ENCODE measurements around the gene B3GNT9. TPM values are rescaled to one million over a fixed set of nuclear protein-coding genes. Genes with fewer than 3 reads are reported as not detected.

B3GNT9 gene
- total RNA-seq, 1 experiment from 2014 or later: 4.0 TPM

- POLR2A ChIA-PET (ENCODE audit: unreplicated experiment): interaction anchor here (0.6 kb wide), 1 partner anchor 89 kb away, joined by 5 read pairs; no protein-coding TSS in a partner anchor
- peaks cover 29% of the 10 kb centered on the region; the same call in 1 of the 2 replicates for H3F3A ChIP-seq (ENCODE audit: insufficient read depth, low read depth)
- no peaks in the 10 kb centered on the region for H3K36me3 ChIP-seq (ENCODE audit: low read depth)
- H3K9me2 ChIP-seq (ENCODE audit: insufficient read depth): no peaks in the 10 kb centered on the region
- no peaks in the 10 kb centered on the region for H3K9me3 ChIP-seq (ENCODE audit: insufficient read depth, low read depth)
- peaks cover 9% of the 10 kb centered on the region for H3K79me2 ChIP-seq (ENCODE audit: low read depth)
- H3K4me3 ChIP-seq: no peak overlapping the region
- no TSS peak for BruUV-seq (replicated peaks)
- H2AFZ ChIP-seq: no peak overlapping the region
- peaks cover 9% of the 10 kb centered on the region for H3K4me1 ChIP-seq (replicated peaks; ENCODE audit: insufficient read depth)
- H4K20me1 ChIP-seq (ENCODE audit: insufficient read depth): 0 out of 2 replicates have a peak, but pooled peaks cover 3% of the 10 kb centered on the region
- CTCF ChIA-PET: no interaction called here
- TF ChIP-seq EZH2 (IDR thresholded peaks at IDR 0.05; ENCODE audit: low read depth): no peak
- TF ChIP-seq, protein P1, sequence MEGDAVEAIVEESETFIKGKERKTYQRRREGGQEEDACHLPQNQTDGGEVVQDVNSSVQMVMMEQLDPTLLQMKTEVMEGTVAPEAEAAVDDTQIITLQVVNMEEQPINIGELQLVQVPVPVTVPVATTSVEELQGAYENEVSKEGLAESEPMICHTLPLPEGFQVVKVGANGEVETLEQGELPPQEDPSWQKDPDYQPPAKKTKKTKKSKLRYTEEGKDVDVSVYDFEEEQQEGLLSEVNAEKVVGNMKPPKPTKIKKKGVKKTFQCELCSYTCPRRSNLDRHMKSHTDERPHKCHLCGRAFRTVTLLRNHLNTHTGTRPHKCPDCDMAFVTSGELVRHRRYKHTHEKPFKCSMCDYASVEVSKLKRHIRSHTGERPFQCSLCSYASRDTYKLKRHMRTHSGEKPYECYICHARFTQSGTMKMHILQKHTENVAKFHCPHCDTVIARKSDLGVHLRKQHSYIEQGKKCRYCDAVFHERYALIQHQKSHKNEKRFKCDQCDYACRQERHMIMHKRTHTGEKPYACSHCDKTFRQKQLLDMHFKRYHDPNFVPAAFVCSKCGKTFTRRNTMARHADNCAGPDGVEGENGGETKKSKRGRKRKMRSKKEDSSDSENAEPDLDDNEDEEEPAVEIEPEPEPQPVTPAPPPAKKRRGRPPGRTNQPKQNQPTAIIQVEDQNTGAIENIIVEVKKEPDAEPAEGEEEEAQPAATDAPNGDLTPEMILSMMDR (conservative IDR thresholded peaks at IDR 0.05): no peak
- H3K4me2 ChIP-seq: no peak overlapping the region
- intact Hi-C loops (cut with micrococcal nuclease; ENCODE audit: unreplicated experiment): loop anchor here (5.0 kb wide), 1 partner anchor 45 kb away; no protein-coding TSS in a partner anchor
- DNase-seq: no peak
- H3K27ac ChIP-seq: no peak overlapping the region
- no peaks in the 10 kb centered on the region for H3K27me3 ChIP-seq (ENCODE audit: insufficient read depth, low read depth)
Measured at GRCh38 chr16:67157106-67157748, 6.4 kb upstream of the B3GNT9 start.

- no peaks in the 10 kb centered on the region for H3K36me3 ChIP-seq (ENCODE audit: low read depth)
- H3K4me3 ChIP-seq: no peak overlapping the region
- H3K4me1 ChIP-seq (replicated peaks; ENCODE audit: insufficient read depth): peaks cover 9% of the 10 kb centered on the region
- no peak overlapping the region for H3K4me2 ChIP-seq
- H4K20me1 ChIP-seq (ENCODE audit: insufficient read depth): 0 out of 2 replicates have a peak, but pooled peaks cover 3% of the 10 kb centered on the region
- no peaks in the 10 kb centered on the region for H3K27me3 ChIP-seq (ENCODE audit: insufficient read depth, low read depth)
- intact Hi-C loops (cut with micrococcal nuclease; ENCODE audit: unreplicated experiment): loop anchor here (5.0 kb wide), 1 partner anchor 44 kb away; no protein-coding TSS in a partner anchor
- ChIA-PET CTCF (interaction anchor here (1.3 kb wide), 1 partner anchor 139 kb away, joined by 9 read pairs; no protein-coding TSS in a partner anchor), POLR2A (ENCODE audit: unreplicated experiment) (no interaction called here)
- H3K9me3 ChIP-seq (ENCODE audit: insufficient read depth, low read depth): no peaks in the 10 kb centered on the region
- no peak for TF ChIP-seq EZH2 (IDR thresholded peaks at IDR 0.05; ENCODE audit: low read depth)
- TF ChIP-seq, protein P1 (conservative IDR thresholded peaks at IDR 0.05): no peak
- peaks cover 9% of the 10 kb centered on the region for H3K79me2 ChIP-seq (ENCODE audit: low read depth)
- no peak overlapping the region for H2AFZ ChIP-seq
- no peak for DNase-seq
- no peak overlapping the region for H3K27ac ChIP-seq
- no peaks in the 10 kb centered on the region for H3K9me2 ChIP-seq (ENCODE audit: insufficient read depth)
- peaks cover 29% of the 10 kb centered on the region; the same call in 1 of the 2 replicates for H3F3A ChIP-seq (ENCODE audit: insufficient read depth, low read depth)
- BruUV-seq (replicated peaks): no TSS peak
Measured at GRCh38 chr16:67156143-67156844, 5.5 kb upstream of the B3GNT9 start.

DNA sequence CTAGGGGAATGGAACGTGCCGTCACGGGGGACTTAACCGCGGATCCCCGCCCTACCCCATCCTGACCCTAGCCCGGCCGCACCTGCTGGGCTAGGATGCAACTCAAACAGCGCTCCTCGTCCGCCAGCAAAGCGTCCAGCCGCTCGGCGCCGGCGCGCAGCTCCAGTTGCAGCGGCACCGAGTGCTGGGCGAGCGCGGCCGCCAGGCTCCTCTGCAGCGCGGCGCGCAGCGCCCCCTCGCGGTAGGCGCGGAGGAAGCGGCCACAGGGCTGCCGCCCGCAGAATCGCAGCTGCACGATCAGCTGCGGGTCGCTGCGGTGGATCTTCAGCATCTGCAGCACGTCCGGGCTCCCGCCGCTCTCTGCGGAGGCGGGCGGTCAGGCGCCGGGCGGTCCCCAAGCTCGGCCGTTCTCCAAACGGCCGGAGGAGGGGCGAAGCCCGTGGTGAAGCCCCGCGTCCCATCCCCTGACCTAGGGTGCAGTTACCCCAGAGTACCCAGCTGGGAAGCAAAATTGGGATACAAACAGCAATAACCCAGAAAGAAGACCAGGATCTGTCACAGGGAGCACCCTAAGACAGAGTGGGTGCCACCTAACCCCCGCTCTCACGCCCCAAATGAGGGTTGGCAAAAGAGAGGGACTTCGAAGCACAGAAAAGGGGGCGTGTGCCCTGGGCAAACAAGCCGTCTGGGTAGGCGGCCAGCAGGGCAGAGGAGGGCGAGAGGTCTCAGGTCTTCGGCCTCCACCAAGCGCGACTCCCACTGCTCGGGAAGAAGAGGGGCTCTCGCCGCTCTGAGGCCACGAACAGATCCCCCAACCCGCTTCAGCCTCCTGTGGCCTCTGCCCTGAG lies 4.7 kb upstream of the B3GNT9 start:
- Histone ChIP-seq H3K27me3 (ENCODE audit: insufficient read depth, low read depth) (no peaks in the 10 kb centered on the region), H3K9me3 (ENCODE audit: insufficient read depth, low read depth) (no peaks in the 10 kb centered on the region), H3K9me2 (ENCODE audit: insufficient read depth) (no peaks in the 10 kb centered on the region), H3K79me2 (ENCODE audit: low read depth) (peaks cover 9% of the 10 kb centered on the region; the same call in 1 of the 2 replicates), H3K36me3 (ENCODE audit: low read depth) (no peaks in the 10 kb centered on the region), H3K4me3 (no peak overlapping the region), H3K4me1 (replicated peaks; ENCODE audit: insufficient read depth) (peaks cover 9% of the 10 kb centered on the region), H3F3A (ENCODE audit: insufficient read depth, low read depth) (peaks cover 29% of the 10 kb centered on the region; the same call in 1 of the 2 replicates), H3K4me2 (no peak overlapping the region), H3K27ac (no peak overlapping the region), H4K20me1 (ENCODE audit: insufficient read depth) (0 out of 2 replicates have a peak, but pooled peaks cover 3% of the 10 kb centered on the region), H2AFZ (no peak overlapping the region)
- intact Hi-C loops (cut with micrococcal nuclease; ENCODE audit: unreplicated experiment): loop anchor here (1.0 to 5.0 kb wide), 2 partner anchors 43 to 137 kb away; no protein-coding TSS in a partner anchor
- no peak for TF ChIP-seq EZH2 (IDR thresholded peaks at IDR 0.05; ENCODE audit: low read depth)
- TF ChIP-seq, protein P1 (conservative IDR thresholded peaks at IDR 0.05): no peak
- BruUV-seq (replicated peaks): no TSS peak
- DNase-seq: peak in 1 of 2 experiments; percentile 62
- ChIA-PET CTCF (interaction anchor here (0.7 to 1.3 kb wide), 3 partner anchors 15 to 138 kb away, joined by 4 to 9 read pairs (median 6); partner anchors contain the start of gene NOL3), POLR2A (ENCODE audit: unreplicated experiment) (no interaction called here)
